HFFc6 (cell line): ENCODE measurements around the gene RAI1. TPM values are rescaled to one million over a fixed set of nuclear protein-coding genes. Genes with fewer than 3 reads are reported as not detected.

ENCODE experiments used
- DNase-seq: peaks from one replicate; pipeline ENCODE4 v3.0.0-alpha.2; 2018
- H3K27ac Mint-ChIP-seq: 2 replicates; pipeline ENCODE4 v1.8.0; 2020; ENCODE audit warnings: mild to moderate bottlenecking, mixed read lengths
- H3K27me3 Mint-ChIP-seq: 2 replicates; pipeline ENCODE4 v1.8.0; 2021; ENCODE audit warnings: mild to moderate bottlenecking, moderate library complexity, mixed read lengths; ENCODE audit not compliant: insufficient read depth
- H3K36me3 Mint-ChIP-seq: 2 replicates; pipeline ENCODE4 v1.8.0; 2021; ENCODE audit warnings: low read depth, mixed read lengths
- H3K4me1 Mint-ChIP-seq: 2 replicates; pipeline ENCODE4 v1.8.0; 2020; ENCODE audit warnings: low read depth, mixed read lengths
- H3K4me3 Mint-ChIP-seq: 2 replicates; pipeline ENCODE4 v1.8.0; 2020; ENCODE audit warnings: mild to moderate bottlenecking, moderate library complexity, mixed read lengths
- H3K9me3 Mint-ChIP-seq: 2 replicates; pipeline ENCODE4 v1.8.0; 2020; ENCODE audit warnings: mild to moderate bottlenecking, mixed read lengths
- total RNA-seq, 6 experiments: library from RNA; stranded (reverse); fragmentation: NEBNext Ultra II Directional; extraction: Animal tissue kit (Norgen Biotek cat#: 25700); gene quantifications; 2 replicates in 1 of 6; 3 replicates in 5 of 6; pipeline ENCODE4 v1.2.3, GENCODE V29; 2021
- TF ChIP-seq, protein P1 (sequence below): fragments of 200-600 bp; sonication (generic); IDR thresholded peaks from 2 replicates; pipeline ENCODE4 v1.5.0; 2021; ENCODE audit warnings: antibody characterized with exemption, mild to moderate bottlenecking

RAI1 gene
- total RNA-seq, 6 experiments from 2014 or later = 26.9 to 29.3 (median 29.0) TPM

DNA sequence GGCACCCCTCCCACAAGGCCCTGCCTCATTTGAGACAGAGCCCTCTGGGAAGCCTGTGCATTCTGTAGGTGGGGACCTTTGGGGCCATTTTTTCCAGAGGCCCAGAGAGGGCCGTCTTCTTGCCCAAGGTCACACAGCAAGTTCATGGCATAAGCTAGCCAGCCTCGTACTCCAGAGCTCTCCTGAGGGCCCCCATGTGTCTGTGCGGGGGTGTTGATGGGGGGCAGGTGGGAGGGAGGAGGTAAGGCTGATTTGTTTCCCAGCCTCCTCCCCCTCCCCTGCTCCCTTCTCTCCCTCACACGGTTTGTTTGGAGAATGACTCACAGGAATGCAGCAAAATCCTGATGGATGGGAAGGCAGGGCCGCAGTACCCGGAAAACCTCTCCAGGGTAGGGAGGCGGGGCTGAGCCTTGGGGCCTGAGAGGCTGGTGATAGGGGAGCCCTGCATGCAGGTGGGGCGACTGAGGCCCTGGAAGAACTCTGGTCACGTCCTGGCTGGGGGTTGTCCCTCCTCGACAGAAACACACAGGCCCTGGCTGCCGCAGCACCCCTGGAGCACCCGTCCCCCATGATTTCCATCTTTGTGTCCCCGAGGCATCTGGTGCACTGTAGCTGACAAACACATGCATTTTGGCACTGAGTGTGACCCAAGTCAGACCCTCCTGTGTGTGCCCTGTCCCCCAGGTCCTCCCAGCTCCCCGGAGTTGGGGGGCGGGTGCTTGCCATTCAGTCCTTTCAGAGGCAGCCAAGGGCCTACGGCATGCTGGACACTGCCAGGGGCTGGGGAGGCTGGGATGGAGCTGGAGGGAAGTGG lies 29.7 kb downstream of the RAI1 start:
- TF ChIP-seq, protein P1, sequence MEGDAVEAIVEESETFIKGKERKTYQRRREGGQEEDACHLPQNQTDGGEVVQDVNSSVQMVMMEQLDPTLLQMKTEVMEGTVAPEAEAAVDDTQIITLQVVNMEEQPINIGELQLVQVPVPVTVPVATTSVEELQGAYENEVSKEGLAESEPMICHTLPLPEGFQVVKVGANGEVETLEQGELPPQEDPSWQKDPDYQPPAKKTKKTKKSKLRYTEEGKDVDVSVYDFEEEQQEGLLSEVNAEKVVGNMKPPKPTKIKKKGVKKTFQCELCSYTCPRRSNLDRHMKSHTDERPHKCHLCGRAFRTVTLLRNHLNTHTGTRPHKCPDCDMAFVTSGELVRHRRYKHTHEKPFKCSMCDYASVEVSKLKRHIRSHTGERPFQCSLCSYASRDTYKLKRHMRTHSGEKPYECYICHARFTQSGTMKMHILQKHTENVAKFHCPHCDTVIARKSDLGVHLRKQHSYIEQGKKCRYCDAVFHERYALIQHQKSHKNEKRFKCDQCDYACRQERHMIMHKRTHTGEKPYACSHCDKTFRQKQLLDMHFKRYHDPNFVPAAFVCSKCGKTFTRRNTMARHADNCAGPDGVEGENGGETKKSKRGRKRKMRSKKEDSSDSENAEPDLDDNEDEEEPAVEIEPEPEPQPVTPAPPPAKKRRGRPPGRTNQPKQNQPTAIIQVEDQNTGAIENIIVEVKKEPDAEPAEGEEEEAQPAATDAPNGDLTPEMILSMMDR = peak; percentile 7
- peaks cover 5% of the 10 kb centered on the region for H3K27me3 Mint-ChIP-seq
- H3K4me1 Mint-ChIP-seq = peaks cover 66% of the 10 kb centered on the region
- H3K4me3 Mint-ChIP-seq = peak overlapping the region; percentile 57
- no peaks in the 10 kb centered on the region for H3K9me3 Mint-ChIP-seq
- DNase-seq = peak; percentile 89
- H3K36me3 Mint-ChIP-seq = no peaks in the 10 kb centered on the region
- peak overlapping the region; percentile 97 for H3K27ac Mint-ChIP-seq

DNA sequence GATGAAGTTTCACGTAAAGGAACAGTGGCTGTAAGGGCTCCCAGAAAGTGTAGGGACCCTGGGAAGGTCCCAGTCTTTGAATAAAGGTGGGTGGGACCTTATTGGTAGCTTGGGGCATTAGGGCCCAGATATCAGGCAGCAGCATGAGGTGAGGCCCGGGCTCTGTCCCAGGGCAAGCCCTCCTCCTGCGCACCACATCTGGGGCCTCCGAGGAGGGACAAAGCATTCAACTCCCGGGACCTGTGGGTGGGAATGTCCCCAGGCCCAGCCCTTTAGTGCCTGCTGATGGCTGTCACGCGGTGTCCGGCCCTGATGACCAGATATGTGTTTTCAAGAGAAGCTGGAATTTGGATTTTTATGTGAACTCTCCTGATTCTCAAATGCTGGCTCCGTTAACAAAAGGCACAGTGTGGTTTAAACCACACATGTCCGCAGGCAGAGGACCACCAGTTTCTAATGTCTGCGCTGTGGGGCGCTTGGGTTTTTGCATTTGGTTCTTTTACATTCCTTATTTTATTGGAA lies 30.4 kb downstream of the RAI1 start:
- TF ChIP-seq, protein P1 = no peak
- peak overlapping the region; percentile 70 for H3K4me3 Mint-ChIP-seq
- H3K4me1 Mint-ChIP-seq = peaks cover 66% of the 10 kb centered on the region
- H3K9me3 Mint-ChIP-seq = no peaks in the 10 kb centered on the region
- H3K27me3 Mint-ChIP-seq = peaks cover 5% of the 10 kb centered on the region
- DNase-seq = no peak
- H3K36me3 Mint-ChIP-seq = no peaks in the 10 kb centered on the region
- H3K27ac Mint-ChIP-seq = peak overlapping the region; percentile 97

DNA sequence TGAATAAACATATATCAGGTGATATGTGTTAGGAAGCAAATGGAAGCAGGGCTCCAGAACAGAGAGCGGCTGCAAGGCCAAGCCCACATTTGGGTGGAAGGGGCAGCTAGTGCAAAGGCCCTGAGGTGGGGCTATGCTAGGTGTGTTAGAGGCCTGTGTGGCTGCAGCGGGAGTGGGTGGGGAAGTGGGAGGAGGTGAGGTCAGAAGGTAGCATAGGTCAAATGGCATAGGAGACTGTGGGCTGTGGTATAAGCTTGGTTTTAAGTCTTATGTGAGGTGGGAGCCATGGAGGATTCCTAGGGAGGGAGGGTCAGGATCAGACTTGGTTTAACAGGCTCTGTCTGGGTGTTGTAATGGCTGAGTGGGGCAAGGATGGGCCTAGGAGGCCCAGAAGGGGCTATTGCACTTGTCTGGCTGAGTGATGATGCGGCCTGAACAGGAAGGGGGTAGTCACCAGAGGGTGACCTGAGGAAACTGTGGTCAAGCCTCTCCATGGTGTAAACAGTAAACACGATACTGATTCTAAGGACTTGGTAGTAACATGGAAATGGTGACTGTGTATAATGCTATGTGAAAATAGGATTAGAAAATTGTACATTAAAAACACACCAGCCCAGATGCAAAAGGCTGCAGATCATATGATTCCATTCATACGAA lies 31.1 kb downstream of the RAI1 start:
- no peaks in the 10 kb centered on the region for H3K36me3 Mint-ChIP-seq
- no peaks in the 10 kb centered on the region for H3K9me3 Mint-ChIP-seq
- H3K4me1 Mint-ChIP-seq = peaks cover 68% of the 10 kb centered on the region
- DNase-seq = peak; percentile 96
- peak overlapping the region; percentile 70 for H3K4me3 Mint-ChIP-seq
- H3K27me3 Mint-ChIP-seq = peaks cover 5% of the 10 kb centered on the region
- H3K27ac Mint-ChIP-seq = peak overlapping the region; percentile 97
- TF ChIP-seq, protein P1 = no peak

DNA sequence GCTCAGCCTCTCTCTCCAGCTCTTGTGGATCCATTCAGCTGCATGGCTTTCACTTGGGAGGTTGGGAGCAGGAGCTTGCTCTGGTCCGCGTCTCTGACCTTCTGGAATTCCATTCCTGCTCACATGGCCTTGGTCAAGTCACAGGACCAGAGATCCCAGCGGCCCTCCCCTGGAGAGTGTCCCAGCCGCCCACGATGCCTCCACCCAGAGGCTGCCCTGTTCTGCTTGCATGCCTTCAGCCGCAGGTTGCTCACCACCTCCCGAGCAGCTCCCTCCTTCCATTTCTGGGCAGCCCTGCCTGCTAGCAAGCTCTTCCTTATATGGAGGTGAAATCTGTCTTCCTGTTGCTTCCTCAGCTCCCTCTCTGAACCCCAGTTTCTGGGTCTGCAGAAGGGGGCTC lies 32.6 kb downstream of the RAI1 start:
- Mint-ChIP-seq H3K4me1 (peaks cover 81% of the 10 kb centered on the region), H3K27ac (peak overlapping the region; percentile 97), H3K36me3 (no peaks in the 10 kb centered on the region), H3K4me3 (peak overlapping the region; percentile 60), H3K9me3 (no peaks in the 10 kb centered on the region), H3K27me3 (peaks cover 5% of the 10 kb centered on the region)
- DNase-seq = peak; percentile 67
- TF ChIP-seq, protein P1 = 0 out of 2 replicates have a peak, but pooled peaks have one; percentile 19

DNA sequence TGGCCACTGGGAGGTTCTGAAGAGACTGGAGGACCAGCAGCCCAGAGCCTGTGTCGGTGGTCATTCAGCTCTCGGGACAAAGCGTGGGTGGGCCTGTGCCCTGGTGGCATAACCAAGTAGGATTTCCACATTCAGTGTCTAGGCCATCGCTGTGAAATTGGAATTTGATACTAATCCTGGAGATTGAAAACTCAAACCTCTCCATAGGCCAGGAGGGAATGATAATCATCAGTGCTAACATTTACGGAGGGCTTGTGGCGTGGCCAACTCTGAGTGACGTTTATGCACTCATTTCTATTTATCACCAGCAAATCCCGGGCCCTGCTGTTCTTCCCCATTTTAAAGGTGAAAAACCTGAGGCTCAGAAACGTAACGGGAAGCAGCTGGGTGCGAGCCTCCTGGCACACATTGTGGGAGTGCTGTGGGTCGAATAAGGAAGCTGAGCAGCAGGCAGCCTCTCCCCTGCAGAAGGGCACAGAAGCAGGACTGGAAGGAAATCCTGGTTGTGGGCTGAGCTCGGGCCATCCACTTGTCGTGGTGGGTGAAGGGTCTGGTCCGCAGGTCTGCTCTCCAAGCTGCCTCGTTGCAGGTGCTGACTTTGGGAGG lies 33.1 kb downstream of the RAI1 start:
- TF ChIP-seq, protein P1 = no peak; the same call in 1 of the 2 replicates
- H3K4me3 Mint-ChIP-seq = peak overlapping the region; percentile 60
- no peaks in the 10 kb centered on the region for H3K9me3 Mint-ChIP-seq
- no peak for DNase-seq
- no peaks in the 10 kb centered on the region for H3K36me3 Mint-ChIP-seq
- H3K4me1 Mint-ChIP-seq = peaks cover 87% of the 10 kb centered on the region
- H3K27ac Mint-ChIP-seq = peak overlapping the region; percentile 97
- peaks cover 5% of the 10 kb centered on the region for H3K27me3 Mint-ChIP-seq
